Testis (tissue), 3 donors: ENCODE results near the gene ARIH1. TPM values are rescaled to one million over a fixed set of nuclear protein-coding genes. Genes with fewer than 3 reads are reported as not detected.

Source experiments
- DNase-seq: peaks from one replicate; pipeline ENCODE4 v3.0.0-alpha.2; 2019
- H3K27ac ChIP-seq, 2 donors: fragments of 200-600 bp; sonication (generic); one replicate each; pipeline ENCODE4 v1.5.1; 2019
- H3K27me3 ChIP-seq: fragments of 200-600 bp; sonication (generic); one replicate; pipeline ENCODE4 v1.5.1; 2019
- H3K36me3 ChIP-seq: fragments of 200-600 bp; sonication (generic); one replicate; pipeline ENCODE4 v1.5.1; 2017; ENCODE audit warnings: low read depth; ENCODE audit errors: missing control alignments
- H3K4me1 ChIP-seq: fragments of 200-600 bp; sonication (generic); one replicate; pipeline ENCODE4 v1.5.1; 2019
- H3K4me3 ChIP-seq, 2 donors: fragments of 200-600 bp; sonication (generic); one replicate each; pipeline ENCODE4 v1.5.1; 2017 to 2019
- H3K9me3 ChIP-seq: fragments of 200-600 bp; sonication (generic); one replicate; pipeline ENCODE4 v1.5.1; 2017
- POLR2A ChIP-seq: fragments of 450-650 bp; IDR thresholded peaks from one replicate; pipeline ENCODE4 v1.6.1; 2017; ENCODE audit warnings: antibody characterized with exemption, mild to moderate bottlenecking, moderate library complexity
- WGBS, 2 donors: methylation state at CpG; one replicate each; pipeline ENCODE4 v1.1.5; 2018; 5-methylcytosine and 5-hydroxymethylcytosine counted together
- intact Hi-C: fragments of 100-400 bp; cut with DNase I; formaldehyde crosslinking; loops from one replicate; pipeline ENCODE4 v1.15.1; 2023; ENCODE audit warnings: low total_unique reads
- polyA plus RNA-seq: library from polyadenylated mRNA; stranded (reverse); fragments of 350-450 nt; fragmentation: Illumina TruSeq; extraction: RNeasy Lipid Tissue Mini Kit (QIAGEN cat#74804); gene quantifications from one replicate; pipeline ENCODE4 v1.2.3, GENCODE V29; 2014; ENCODE audit warnings: low read depth, low replicate concordance; ENCODE audit not compliant: insufficient read depth
- total RNA-seq, 2 donors: library from RNA; depleted of rRNA; stranded (reverse); fragments of >200 nt; gene quantifications; one replicate each; pipeline ENCODE4 v1.2.3, GENCODE V29; 2016
- TF ChIP-seq, protein P1 (sequence below), 3 experiments: fragments of 450-650 bp in 2 of 3; fragments of 200-600 bp in 1 of 3; sonication (generic) in 1 of 3; IDR thresholded peaks; one replicate each; pipeline ENCODE4 v1.5.1; 2016 to 2019; ENCODE audit warnings: antibody characterized with exemption in 3 of 3, mild to moderate bottlenecking in 2 of 3, moderate library complexity in 1 of 3

Gene ARIH1
- total and polyA plus RNA-seq, 3 donors from 2014 or later, result 97.8 to 221 (median 113) TPM

DNA sequence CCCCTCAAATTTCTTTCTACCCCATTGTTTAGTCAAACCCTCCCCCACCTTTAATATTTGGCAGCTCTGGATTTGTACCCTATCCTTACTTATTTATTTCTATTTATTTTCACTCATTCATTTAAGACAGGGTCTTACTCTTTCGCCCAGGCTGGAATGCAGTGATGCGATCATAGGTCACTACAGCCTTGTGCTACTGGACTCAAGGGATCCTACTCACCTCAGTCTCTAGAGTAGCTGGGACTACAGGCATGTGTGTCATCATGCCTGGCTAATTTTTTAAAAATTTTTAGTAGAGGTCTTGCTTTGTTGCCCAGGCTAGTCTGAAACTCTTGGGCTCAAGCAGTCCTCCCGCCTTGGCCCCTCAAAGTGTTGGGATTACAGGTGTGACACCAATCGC is 35.4 kb downstream of the ARIH1 start:
- no peak overlapping the region for H3K4me3 ChIP-seq
- H3K27me3 ChIP-seq, result no peaks in the 10 kb centered on the region
- H3K27ac ChIP-seq, result no peak overlapping the region
- 87 to 95% methylated on average over 4 of the region's 4 CpGs for WGBS, 2 donors
- H3K4me1 ChIP-seq, result no peaks in the 10 kb centered on the region
- no peak for DNase-seq
- no peaks in the 10 kb centered on the region for H3K9me3 ChIP-seq
- H3K36me3 ChIP-seq, result no peaks in the 10 kb centered on the region
- TF ChIP-seq POLR2A, result no peak
- TF ChIP-seq, protein P1, sequence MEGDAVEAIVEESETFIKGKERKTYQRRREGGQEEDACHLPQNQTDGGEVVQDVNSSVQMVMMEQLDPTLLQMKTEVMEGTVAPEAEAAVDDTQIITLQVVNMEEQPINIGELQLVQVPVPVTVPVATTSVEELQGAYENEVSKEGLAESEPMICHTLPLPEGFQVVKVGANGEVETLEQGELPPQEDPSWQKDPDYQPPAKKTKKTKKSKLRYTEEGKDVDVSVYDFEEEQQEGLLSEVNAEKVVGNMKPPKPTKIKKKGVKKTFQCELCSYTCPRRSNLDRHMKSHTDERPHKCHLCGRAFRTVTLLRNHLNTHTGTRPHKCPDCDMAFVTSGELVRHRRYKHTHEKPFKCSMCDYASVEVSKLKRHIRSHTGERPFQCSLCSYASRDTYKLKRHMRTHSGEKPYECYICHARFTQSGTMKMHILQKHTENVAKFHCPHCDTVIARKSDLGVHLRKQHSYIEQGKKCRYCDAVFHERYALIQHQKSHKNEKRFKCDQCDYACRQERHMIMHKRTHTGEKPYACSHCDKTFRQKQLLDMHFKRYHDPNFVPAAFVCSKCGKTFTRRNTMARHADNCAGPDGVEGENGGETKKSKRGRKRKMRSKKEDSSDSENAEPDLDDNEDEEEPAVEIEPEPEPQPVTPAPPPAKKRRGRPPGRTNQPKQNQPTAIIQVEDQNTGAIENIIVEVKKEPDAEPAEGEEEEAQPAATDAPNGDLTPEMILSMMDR (IDR thresholded peaks at IDR 0.05), result no peak
- intact Hi-C loops, result no loop called here

DNA sequence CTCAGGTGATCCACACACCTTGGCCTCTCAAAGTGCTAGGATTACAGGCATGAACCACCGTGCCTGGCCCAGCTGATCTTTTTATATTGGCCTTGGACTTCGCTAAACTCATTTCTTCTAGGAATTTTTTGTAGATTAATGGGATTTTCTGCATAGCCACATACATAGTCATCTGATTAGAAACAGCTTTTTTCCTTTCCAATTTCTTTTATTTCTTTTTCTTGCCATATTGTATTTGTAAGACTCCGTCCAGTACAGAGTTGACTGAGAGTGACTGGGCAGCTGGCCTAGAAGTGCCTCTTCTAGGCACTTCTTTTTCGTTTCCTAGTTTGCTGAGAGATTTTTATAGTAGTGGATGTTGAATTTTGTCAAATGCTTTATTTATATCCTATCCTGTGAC is 37.4 kb downstream of the ARIH1 start:
- DNase-seq, result no peak
- no peaks in the 10 kb centered on the region for H3K9me3 ChIP-seq
- WGBS, 2 donors, result 78 to 86% methylated on average over 4 of the region's 4 CpGs
- no peaks in the 10 kb centered on the region for H3K36me3 ChIP-seq
- intact Hi-C loops, result no loop called here
- no peak overlapping the region for H3K27ac ChIP-seq
- H3K4me1 ChIP-seq, result no peaks in the 10 kb centered on the region
- H3K4me3 ChIP-seq, result no peak overlapping the region
- no peaks in the 10 kb centered on the region for H3K27me3 ChIP-seq
- TF ChIP-seq, protein P1 (IDR thresholded peaks at IDR 0.05), result no peak
- no peak for TF ChIP-seq POLR2A

DNA sequence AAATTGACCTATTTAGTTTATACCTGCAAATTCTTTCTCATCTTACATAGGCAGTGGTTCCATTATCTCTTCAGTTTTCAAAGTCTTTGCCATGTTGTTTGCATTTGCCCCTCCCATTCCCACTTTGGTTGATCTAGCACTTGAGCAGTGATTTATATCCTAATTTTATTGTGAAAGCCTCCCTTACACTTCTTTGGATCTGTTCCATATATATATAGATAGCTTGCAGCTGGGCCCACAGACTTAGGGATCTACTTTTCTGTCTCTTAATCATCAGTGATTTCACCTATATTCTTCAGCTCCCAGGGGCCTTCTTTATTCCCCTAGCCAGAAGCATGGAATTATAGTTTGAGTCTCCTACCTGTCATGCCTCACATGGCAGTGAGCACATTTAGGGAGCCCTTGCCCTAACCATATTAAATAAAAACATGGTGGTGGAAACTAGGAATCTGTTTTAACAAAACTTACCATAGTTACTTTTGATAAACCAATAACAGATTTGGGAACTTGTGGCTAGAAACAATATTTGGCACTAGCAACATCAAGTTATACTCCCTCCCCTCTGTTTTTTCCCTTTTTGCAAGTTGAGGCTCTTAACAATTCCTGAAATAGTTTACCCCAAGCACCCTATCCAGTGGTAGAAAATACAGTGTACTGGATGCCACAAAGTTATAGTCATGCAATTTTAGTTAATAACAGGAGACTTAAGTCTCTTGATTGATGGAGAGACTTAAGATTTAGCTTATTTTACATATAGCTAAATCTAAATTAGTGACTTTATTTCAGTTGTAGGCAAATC is 41.7 kb downstream of the ARIH1 start:
- no peak for TF ChIP-seq POLR2A
- TF ChIP-seq, protein P1 (IDR thresholded peaks at IDR 0.05), result no peak
- Histone ChIP-seq H3K36me3 (no peaks in the 10 kb centered on the region), H3K9me3 (no peaks in the 10 kb centered on the region), H3K4me3 (no peak overlapping the region), H3K27ac (no peak overlapping the region), H3K27me3 (no peaks in the 10 kb centered on the region), H3K4me1 (no peaks in the 10 kb centered on the region)
- no peak for DNase-seq
- intact Hi-C loops, result no loop called here

DNA sequence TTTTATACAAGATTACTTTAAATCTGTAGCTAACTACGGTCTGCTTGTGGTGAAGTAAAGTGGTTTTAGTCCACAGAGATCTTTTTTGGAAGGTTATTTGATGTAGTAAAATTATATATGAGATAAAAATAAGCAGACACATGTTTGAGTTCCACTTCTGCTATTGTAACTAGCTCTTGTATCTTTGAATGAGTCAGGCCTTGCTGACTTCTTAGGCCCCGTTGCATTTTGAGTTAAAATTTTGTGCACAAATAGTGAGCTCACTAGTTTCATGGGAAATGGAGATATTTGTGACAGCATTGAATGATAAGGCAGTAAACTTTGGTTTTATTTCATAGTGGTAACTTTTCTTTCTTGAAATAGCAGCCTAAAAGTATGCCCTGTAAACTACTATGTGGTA is 42.6 kb downstream of the ARIH1 start:
- no peaks in the 10 kb centered on the region for H3K27me3 ChIP-seq
- no peak overlapping the region for H3K27ac ChIP-seq
- no peaks in the 10 kb centered on the region for H3K9me3 ChIP-seq
- TF ChIP-seq, protein P1 (IDR thresholded peaks at IDR 0.05), result no peak
- TF ChIP-seq POLR2A, result no peak
- H3K4me1 ChIP-seq, result no peaks in the 10 kb centered on the region
- H3K4me3 ChIP-seq, result no peak overlapping the region
- no peak for DNase-seq
- intact Hi-C loops, result no loop called here
- WGBS, 2 donors, result 62 to 85% methylated on average over 2 of the region's 2 CpGs
- H3K36me3 ChIP-seq, result no peaks in the 10 kb centered on the region

DNA sequence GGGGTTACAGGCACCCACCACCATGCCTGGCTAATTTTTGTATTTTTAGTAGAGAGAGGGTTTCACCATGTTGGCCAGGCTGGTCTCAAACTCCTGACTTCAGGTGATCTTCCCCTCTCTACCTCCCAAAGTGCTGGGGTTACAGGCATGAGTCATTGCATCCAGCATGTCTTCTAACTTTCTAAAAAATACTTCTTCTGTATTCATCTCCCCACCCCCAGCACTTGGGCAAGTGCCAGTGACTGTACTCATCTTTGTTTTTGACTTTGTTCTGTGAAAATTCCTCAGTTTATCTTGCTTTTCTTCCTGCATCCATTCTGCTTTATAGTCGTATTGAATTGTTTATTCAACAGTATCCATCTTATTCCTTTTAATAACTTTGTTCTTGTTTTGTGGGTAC is 47.6 kb downstream of the ARIH1 start:
- 46 to 63% methylated on average over 1 of the region's 1 CpG for WGBS, 2 donors
- TF ChIP-seq, protein P1 (IDR thresholded peaks at IDR 0.05), result no peak
- TF ChIP-seq POLR2A, result no peak
- H3K36me3 ChIP-seq, result no peaks in the 10 kb centered on the region
- H3K27ac ChIP-seq, result no peak overlapping the region
- H3K9me3 ChIP-seq, result no peaks in the 10 kb centered on the region
- H3K4me3 ChIP-seq, result no peak overlapping the region
- no peak for DNase-seq
- intact Hi-C loops, result no loop called here
- H3K27me3 ChIP-seq, result no peaks in the 10 kb centered on the region
- H3K4me1 ChIP-seq, result no peaks in the 10 kb centered on the region
